GM12878 (cell line): ENCODE data around the gene TMEM86A. TPM values are rescaled to one million over a fixed set of nuclear protein-coding genes. Genes with fewer than 3 reads are reported as not detected.

Experiments used
- ATAC-seq: fragments of 200-7000 bp; cut with Tn5 transposase; 3 replicates; pipeline ENCODE4 v1.9.1; 2020; ENCODE audit warnings: mild to moderate bottlenecking, moderate library complexity
- BruUV-seq: library from RNA; stranded (reverse); fragments of 400-500 nt; replicated peaks from 2 replicates; lab custom pipeline; 2021; lab: Mats Ljungman, UMichigan
- CTCF ChIA-PET: fragments of 300-600 bp; sonication (Branson Sonifier 250); formaldehyde crosslinking; extraction: SDS; loops from one replicate; lab custom pipeline; 2021; ENCODE audit warnings: inconsistent platforms; lab: Yijun Ruan, JAX
- POLR2A ChIA-PET: fragments of 350-600 bp; formaldehyde crosslinking; extraction: SDS; loops from one replicate; lab custom pipeline; 2021; ENCODE audit warnings: inconsistent platforms; lab: Charles Lee
- RAD21 ChIA-PET: fragments of 300-600 bp; sonication (Branson Sonifier 250); formaldehyde crosslinking; loops from one replicate; lab custom pipeline; 2023; ENCODE audit warnings: antibody characterized with exemption; ENCODE audit not compliant: unreplicated experiment; lab: Charles Lee
- SMC1A ChIA-PET: fragments of 300-600 bp; sonication (Branson Sonifier 250); formaldehyde crosslinking; loops from one replicate; lab custom pipeline; 2023; ENCODE audit not compliant: unreplicated experiment, uncharacterized antibody; lab: Charles Lee
- DNase-seq: peaks from one replicate; pipeline ENCODE4 v3.0.0-alpha.2; 2011; ENCODE audit warnings: low read depth, low spot score
- FAIRE-seq: peaks from 3 replicates; lab custom pipeline; 2011; peaks lifted over from hg19 to GRCh38; lab: Jason Lieb, UNC
- H2AFZ ChIP-seq: 2 replicates; pipeline ENCODE4 v1.6.0; 2011; ENCODE audit warnings: low read depth, low read length, control low read depth; ENCODE audit not compliant: control insufficient read depth
- H3K27ac ChIP-seq: 2 replicates; pipeline ENCODE4 v1.5.1; 2011; ENCODE audit warnings: control low read depth; ENCODE audit not compliant: control insufficient read depth, insufficient read depth
- H3K27me3 ChIP-seq, 2 experiments: replicated peaks in 1 of 2; 2 replicates each; pipeline versions ENCODE4 v1.6.0 to v1.6.1; 2011; ENCODE audit warnings: low read length in 1 of 2; ENCODE audit not compliant: control insufficient read depth in 2 of 2, insufficient read depth in 2 of 2
- H3K36me3 ChIP-seq, 2 experiments: 2 replicates each; pipeline ENCODE4 v1.5.1; 2011; ENCODE audit warnings: low read length in 1 of 2; ENCODE audit not compliant: control insufficient read depth in 2 of 2, insufficient read depth in 2 of 2
- H3K4me1 ChIP-seq: 2 replicates; pipeline ENCODE4 v1.6.1; 2011; ENCODE audit warnings: mild to moderate bottlenecking, low read length, moderate library complexity, mixed read lengths; ENCODE audit not compliant: control insufficient read depth, insufficient read depth
- H3K4me2 ChIP-seq: 2 replicates; pipeline ENCODE4 v1.6.0; 2011; ENCODE audit warnings: control low read depth; ENCODE audit not compliant: control insufficient read depth, insufficient read depth
- H3K4me3 ChIP-seq: fragments of 200-600 bp; sonication (generic); 2 replicates; pipeline ENCODE4 v1.5.1; 2016
- H3K79me2 ChIP-seq: 2 replicates; pipeline ENCODE4 v1.6.0; 2011; ENCODE audit warnings: low read length; ENCODE audit not compliant: control insufficient read depth, insufficient read depth
- H3K9ac ChIP-seq: 2 replicates; pipeline ENCODE4 v1.8.0; 2011; ENCODE audit warnings: low read length, control low read depth, mixed read lengths; ENCODE audit not compliant: control insufficient read depth, insufficient read depth
- H3K9me3 ChIP-seq: replicated peaks from 3 replicates; pipeline ENCODE4 v1.5.1; 2011; ENCODE audit warnings: mild to moderate bottlenecking, low read length; ENCODE audit not compliant: control insufficient read depth, insufficient read depth
- H4K20me1 ChIP-seq: 2 replicates; pipeline ENCODE4 v1.6.0; 2011; ENCODE audit not compliant: control insufficient read depth, insufficient read depth
- ASH2L ChIP-seq: fragments of 300-600, 200-600 bp; sonication (generic); IDR thresholded peaks from 2 replicates; pipeline ENCODE4 v1.6.1; 2017; ENCODE audit warnings: low read depth, mild to moderate bottlenecking, borderline replicate concordance
- ATF2 ChIP-seq: IDR thresholded peaks from 2 replicates; pipeline ENCODE4 v1.6.1; 2012; ENCODE audit warnings: low read length, inconsistent platforms
- BRCA1 ChIP-seq: IDR thresholded peaks from 2 replicates; pipeline ENCODE4 v1.6.1; 2011; ENCODE audit warnings: low read depth, low read length, improper control_type of control experiment
- E2F8 ChIP-seq: fragments of 450-650 bp; IDR thresholded peaks from 2 replicates; pipeline ENCODE4 v1.6.1; 2018; ENCODE audit warnings: mild to moderate bottlenecking, low read depth, moderate library complexity; ENCODE audit not compliant: partially characterized antibody
- FOS ChIP-seq: IDR thresholded peaks from 3 replicates; pipeline ENCODE4 v1.6.1; 2011; ENCODE audit warnings: borderline replicate concordance; ENCODE audit not compliant: insufficient read length; ENCODE audit errors: extremely low read depth
- GABPA ChIP-seq: IDR thresholded peaks from 2 replicates; pipeline ENCODE4 v1.6.1; 2014; ENCODE audit warnings: antibody characterized with exemption, low read depth, mild to moderate bottlenecking, inconsistent platforms
- HCFC1 ChIP-seq: fragments of 150-350 bp; IDR thresholded peaks from 2 replicates; pipeline ENCODE4 v1.6.1; 2014; ENCODE audit warnings: low read length
- IKZF2 ChIP-seq, 2 experiments: fragments of 450-650 bp; IDR thresholded peaks; 2 replicates each; pipeline ENCODE4 v1.6.1; 2017; ENCODE audit warnings: mild to moderate bottlenecking in 2 of 2, moderate library complexity in 2 of 2
- KLF5 ChIP-seq: fragments of 450-650 bp; IDR thresholded peaks from 2 replicates; pipeline ENCODE4 v1.6.1; 2014; ENCODE audit warnings: mild to moderate bottlenecking; ENCODE audit not compliant: partially characterized antibody
- MEF2A ChIP-seq: IDR thresholded peaks from 2 replicates; pipeline ENCODE4 v1.6.1; 2011; ENCODE audit warnings: low read depth, mild to moderate bottlenecking, low read length, moderate library complexity; ENCODE audit not compliant: insufficient read depth
- PAX5 ChIP-seq: IDR thresholded peaks from 2 replicates; pipeline ENCODE4 v1.6.1; 2011; ENCODE audit warnings: low read depth, low read length, borderline replicate concordance
- RFX5 ChIP-seq: IDR thresholded peaks from 2 replicates; pipeline ENCODE4 v1.6.1; 2011; ENCODE audit warnings: low read depth, low read length, improper control_type of control experiment
- SMARCA5 ChIP-seq: fragments of 450-650 bp; IDR thresholded peaks from 2 replicates; pipeline ENCODE4 v1.6.1; 2017; ENCODE audit warnings: mild to moderate bottlenecking
- SREBF2 ChIP-seq: IDR thresholded peaks from 2 replicates; pipeline ENCODE4 v1.6.1; 2012; ENCODE audit warnings: mild to moderate bottlenecking, low read length
- STAT3 ChIP-seq: IDR thresholded peaks from 2 replicates; pipeline ENCODE4 v1.6.1; 2011; ENCODE audit warnings: low read depth, low read length, improper control_type of control experiment
- TBL1XR1 ChIP-seq: IDR thresholded peaks from 2 replicates; pipeline ENCODE4 v1.6.1; 2012; ENCODE audit warnings: low read depth, low read length, improper control_type of control experiment
- TCF12 ChIP-seq: IDR thresholded peaks from 2 replicates; pipeline ENCODE4 v1.6.1; 2011; ENCODE audit warnings: low read depth, mild to moderate bottlenecking, low read length
- TCF7 ChIP-seq: IDR thresholded peaks from 2 replicates; pipeline ENCODE4 v1.6.1; 2014; ENCODE audit warnings: antibody characterized with exemption, borderline replicate concordance
- ZBED1 ChIP-seq: IDR thresholded peaks from 2 replicates; pipeline ENCODE4 v1.6.1; 2016; ENCODE audit warnings: borderline replicate concordance
- WGBS: methylation state at CpG from one replicate; pipeline ENCODE4 v1.1.6; 2016; ENCODE audit warnings: low lambda C conversion rate; ENCODE audit not compliant: insufficient replicate concordance, insufficient coverage; ENCODE audit errors: missing lambda C conversion rate; 5-methylcytosine and 5-hydroxymethylcytosine counted together
- in situ Hi-C: fragments of 300-500 bp; cut with MboI; formaldehyde crosslinking; loops from 9 replicates; pipeline ENCODE4 v1.14.3; 2018; ENCODE audit warnings: mixed read lengths
- intact Hi-C: fragments of 100-400 bp; cut with micrococcal nuclease; formaldehyde crosslinking; loops from one replicate; pipeline ENCODE4 v1.14.2; 2022; ENCODE audit not compliant: unreplicated experiment
- polyA plus RNA-seq, 11 experiments: library from polyadenylated mRNA; depleted of rRNA in 4 of 11; unstranded in 6 of 11; stranded (reverse) in 5 of 11; fragments of >200 nt; fragmentation: Nextera tagmentation in 4 of 11; fragmentation: Illumina TruSeq in 1 of 11; extraction: Ambion mirVana in 4 of 11; extraction: Trizol in 1 of 11; gene quantifications; 1 replicate in 1 of 11; 2 replicates in 10 of 11; pipeline versions ENCODE4 v1.2.1 to v1.2.3, GENCODE V29; 2011 to 2016; ENCODE audit warnings: inconsistent platforms in 2 of 11, missing spikeins in 2 of 11, low read depth in 1 of 11
- total RNA-seq, 4 experiments: library from RNA; depleted of rRNA in 3 of 4; stranded (reverse); fragments of >200 nt in 3 of 4; fragmentation: Illumina TruSeq in 1 of 4; extraction: Trizol in 1 of 4; gene quantifications; 2 replicates each; pipeline versions ENCODE4 v1.2.1 to v1.2.3, GENCODE V29; 2013 to 2021

TMEM86A gene
- total and polyA plus RNA-seq, 10 of the 15 experiments (the other 5 are each of a cell fraction or from before 2014, with no cell fraction given), result 0.01 to 0.11 (median 0.06) TPM; not detected in 7

GRCh38 chr11:18754308-18754707, 55.7 kb downstream of the TMEM86A start:
- Histone ChIP-seq H4K20me1 (no peaks in the 10 kb centered on the region), H3K4me1 (no peaks in the 10 kb centered on the region), H2AFZ (no peak overlapping the region), H3K4me3 (no peak overlapping the region), H3K4me2 (no peak overlapping the region), H3K27me3 (no peaks in the 10 kb centered on the region; a peak in 2 of 4 replicates), H3K27ac (no peak overlapping the region), H3K79me2 (no peaks in the 10 kb centered on the region), H3K36me3 (no peaks in the 10 kb centered on the region), H3K9me3 (no peaks in the 10 kb centered on the region), H3K9ac (no peak overlapping the region)
- no TSS peak for BruUV-seq
- DNase-seq (no peak), FAIRE-seq (no peak), ATAC-seq (peak; percentile 31; the same call in 2 of the 3 replicates)
- intact Hi-C loops (no loop called here), in situ Hi-C loops (no loop called here)
- RAD21 ChIA-PET, result interaction anchor here (1.1 kb wide), 1 partner anchor 32 kb away, joined by 3 read pairs; no protein-coding TSS in a partner anchor
- SMC1A ChIA-PET, result interaction anchor here (1.3 kb wide), 1 partner anchor 9 kb away, joined by 4 read pairs; no protein-coding TSS in a partner anchor
- CTCF ChIA-PET, result interaction anchor here (1.4 to 24.2 kb wide), 4 partner anchors 10 to 639 kb away, joined by 3 to 494 read pairs (median 9); no protein-coding TSS in a partner anchor
- WGBS, result 14% methylated on average over 4 of the region's 5 CpGs
- no peak for TF ChIP-seq SREBF2
- TF ChIP-seq TBL1XR1, result no peak
- TF ChIP-seq GABPA, result no peak
- no peak for TF ChIP-seq FOS
- TF ChIP-seq HCFC1, result no peak
- TF ChIP-seq IKZF2 (IDR thresholded peaks at IDR 0.05), result no peak
- TF ChIP-seq TCF12, result no peak
- no peak for TF ChIP-seq ASH2L
- TF ChIP-seq PAX5, result no peak
- no peak for TF ChIP-seq KLF5
- TF ChIP-seq MEF2A, result no peak
- no peak for TF ChIP-seq E2F8
- TF ChIP-seq BRCA1, result no peak
- TF ChIP-seq TCF7, result no peak
- TF ChIP-seq STAT3, result no peak
- no peak for TF ChIP-seq RFX5
- no peak for TF ChIP-seq SMARCA5
- no peak for TF ChIP-seq ATF2
- TF ChIP-seq ZBED1, result no peak
- POLR2A ChIA-PET, result no interaction called here
